Kidney epithelial cell (primary cell): ENCODE results near the gene RPS19BP1. TPM values are rescaled to one million over a fixed set of nuclear protein-coding genes. Genes with fewer than 3 reads are reported as not detected.
A peak's percentile ranks its signal among the peaks of the same experiment; 100 is the strongest.

Source experiments
- DNase-seq: peaks from one replicate; pipeline ENCODE4 v3.0.0-alpha.2; 2010; ENCODE audit warnings: low read depth
- H3K27me3 ChIP-seq: 2 replicates; pipeline ENCODE4 v1.6.0; 2011; ENCODE audit warnings: low read length; ENCODE audit not compliant: control insufficient read depth, insufficient read depth
- H3K36me3 ChIP-seq: 2 replicates; pipeline ENCODE4 v1.5.1; 2011; ENCODE audit warnings: low read length; ENCODE audit not compliant: control insufficient read depth, insufficient read depth
- H3K4me3 ChIP-seq: 2 replicates; pipeline ENCODE4 v1.5.1; 2011; ENCODE audit warnings: low read depth, mild to moderate bottlenecking, control low read depth, low read length
- total RNA-seq: library from RNA; depleted of rRNA; stranded (reverse); fragments of >200 nt; gene quantifications from 2 replicates; pipeline ENCODE4 v1.2.3, GENCODE V29; 2015
- TF ChIP-seq, protein P1 (sequence below): IDR thresholded peaks from 2 replicates; pipeline ENCODE4 v1.5.1; 2011; ENCODE audit warnings: mild to moderate bottlenecking, moderate library complexity, low read length, control low read depth, inconsistent platforms; ENCODE audit not compliant: insufficient read depth, poor library complexity, severe bottlenecking

The RPS19BP1 gene
- total RNA-seq, 1 donor from 2014 or later = 121 TPM

DNA sequence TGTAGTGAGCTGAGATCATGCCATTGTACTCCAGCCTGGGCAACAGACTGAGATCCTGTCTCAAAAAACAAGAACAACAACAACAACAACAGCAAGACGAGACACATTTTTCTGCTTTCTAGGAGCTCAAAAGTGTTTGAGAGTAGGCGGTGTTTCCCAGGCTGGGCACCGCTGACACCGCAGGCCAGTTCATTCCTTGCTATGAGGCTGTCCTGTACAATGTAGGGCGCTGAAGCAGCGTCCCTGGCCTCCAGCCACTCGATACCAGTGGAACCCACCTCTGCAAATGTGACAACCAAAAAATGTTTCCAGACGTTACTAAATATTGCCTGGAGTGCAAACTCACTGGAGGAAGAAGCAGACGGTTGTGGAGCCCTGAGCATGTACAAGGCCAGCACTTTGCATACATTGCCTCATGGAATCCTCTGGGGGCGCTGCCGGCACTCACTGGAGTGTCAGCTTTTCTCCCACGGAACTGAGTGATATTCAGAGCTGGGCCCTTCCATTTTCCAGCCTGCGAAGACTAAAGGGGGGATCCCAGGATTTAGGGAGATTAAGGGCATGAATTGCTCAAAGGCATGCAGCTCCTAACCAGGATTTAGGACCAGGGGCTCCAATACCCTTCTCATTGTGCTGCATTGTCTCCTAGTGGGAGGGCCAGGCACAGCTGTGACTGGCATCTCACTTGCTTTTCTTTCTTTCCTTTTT lies 36.3 kb downstream of the RPS19BP1 start:
- no peaks in the 10 kb centered on the region for H3K36me3 ChIP-seq
- no peak overlapping the region for H3K4me3 ChIP-seq
- peaks cover 2% of the 10 kb centered on the region for H3K27me3 ChIP-seq
- TF ChIP-seq, protein P1, sequence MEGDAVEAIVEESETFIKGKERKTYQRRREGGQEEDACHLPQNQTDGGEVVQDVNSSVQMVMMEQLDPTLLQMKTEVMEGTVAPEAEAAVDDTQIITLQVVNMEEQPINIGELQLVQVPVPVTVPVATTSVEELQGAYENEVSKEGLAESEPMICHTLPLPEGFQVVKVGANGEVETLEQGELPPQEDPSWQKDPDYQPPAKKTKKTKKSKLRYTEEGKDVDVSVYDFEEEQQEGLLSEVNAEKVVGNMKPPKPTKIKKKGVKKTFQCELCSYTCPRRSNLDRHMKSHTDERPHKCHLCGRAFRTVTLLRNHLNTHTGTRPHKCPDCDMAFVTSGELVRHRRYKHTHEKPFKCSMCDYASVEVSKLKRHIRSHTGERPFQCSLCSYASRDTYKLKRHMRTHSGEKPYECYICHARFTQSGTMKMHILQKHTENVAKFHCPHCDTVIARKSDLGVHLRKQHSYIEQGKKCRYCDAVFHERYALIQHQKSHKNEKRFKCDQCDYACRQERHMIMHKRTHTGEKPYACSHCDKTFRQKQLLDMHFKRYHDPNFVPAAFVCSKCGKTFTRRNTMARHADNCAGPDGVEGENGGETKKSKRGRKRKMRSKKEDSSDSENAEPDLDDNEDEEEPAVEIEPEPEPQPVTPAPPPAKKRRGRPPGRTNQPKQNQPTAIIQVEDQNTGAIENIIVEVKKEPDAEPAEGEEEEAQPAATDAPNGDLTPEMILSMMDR = peak; percentile 85
- no peak for DNase-seq

DNA sequence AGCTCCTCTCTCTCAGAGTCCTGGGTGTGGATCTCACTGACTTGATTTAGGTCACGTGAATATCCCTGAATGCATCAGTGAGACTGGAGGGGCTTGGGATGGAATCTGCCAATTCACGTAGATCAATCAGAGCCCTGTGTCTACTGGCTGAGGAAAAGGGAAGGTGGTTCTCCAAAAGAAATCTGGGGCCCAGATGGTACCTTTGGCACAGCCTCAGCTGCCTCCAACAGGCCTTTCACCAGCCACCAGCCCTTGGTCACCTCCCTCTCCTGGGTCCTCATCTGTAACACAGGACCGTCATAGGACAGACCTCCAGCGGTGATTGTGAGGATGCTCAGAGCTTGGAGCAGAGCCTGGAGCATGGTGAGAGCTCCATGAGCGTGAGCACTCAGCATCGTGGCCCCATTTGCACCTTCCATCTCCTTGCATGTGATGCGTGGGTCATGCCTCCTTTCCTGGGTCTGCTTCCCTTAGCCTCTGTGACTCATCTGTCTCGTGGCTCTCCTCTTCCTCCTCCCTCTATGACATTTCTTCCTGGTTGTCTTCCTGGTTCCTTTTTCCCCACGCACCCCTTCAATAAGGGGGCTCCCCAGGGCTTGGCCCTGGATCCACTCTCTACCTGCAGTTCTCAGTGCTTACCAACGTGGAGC lies 38.0 kb downstream of the RPS19BP1 start:
- TF ChIP-seq, protein P1 = no peak
- DNase-seq = no peak
- Histone ChIP-seq H3K27me3 (peaks cover 2% of the 10 kb centered on the region), H3K4me3 (no peak overlapping the region), H3K36me3 (no peaks in the 10 kb centered on the region)

DNA sequence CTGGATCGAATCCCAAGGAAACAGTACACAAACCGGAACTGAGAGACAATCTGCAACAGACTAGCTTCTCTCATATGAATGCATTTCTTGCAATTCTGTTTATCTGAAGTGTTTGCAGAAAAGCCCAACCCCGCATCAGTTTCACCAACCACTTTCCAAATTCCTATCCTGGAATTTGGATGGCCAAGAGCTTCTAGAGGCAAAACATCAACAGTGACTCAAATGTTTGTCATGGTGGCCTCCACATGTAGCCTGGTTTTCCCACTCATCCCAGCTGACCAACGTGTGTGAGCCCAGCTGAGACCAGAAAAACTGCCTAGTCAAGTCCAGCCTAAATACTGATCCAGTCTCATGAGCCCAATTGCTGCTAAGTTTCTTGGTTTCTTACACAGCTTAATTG lies 38.8 kb downstream of the RPS19BP1 start:
- Histone ChIP-seq H3K4me3 (no peak overlapping the region), H3K36me3 (no peaks in the 10 kb centered on the region), H3K27me3 (peaks cover 2% of the 10 kb centered on the region)
- TF ChIP-seq, protein P1 = no peak
- no peak for DNase-seq

DNA sequence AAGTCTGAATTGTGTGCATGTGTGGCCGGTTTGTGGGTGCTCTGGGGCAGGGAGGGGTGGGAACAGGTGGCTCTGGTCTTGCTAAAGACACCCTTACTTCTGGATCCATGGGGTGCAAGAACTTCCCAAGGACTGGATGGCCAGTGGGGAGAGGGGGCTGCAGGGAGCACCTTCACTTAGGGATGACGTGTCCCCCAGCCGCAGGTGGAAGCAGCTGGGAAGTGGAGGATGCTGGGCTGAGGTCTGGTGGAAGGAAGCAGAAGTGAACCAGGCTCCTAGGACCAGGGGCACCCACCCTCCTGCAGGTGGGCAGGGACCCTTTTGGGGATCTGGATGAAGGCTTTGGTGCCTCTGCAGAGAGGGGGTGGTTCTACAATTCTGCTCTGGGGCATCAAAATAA lies 40.4 kb downstream of the RPS19BP1 start:
- Histone ChIP-seq H3K4me3 (no peak overlapping the region), H3K36me3 (no peaks in the 10 kb centered on the region), H3K27me3 (no peaks in the 10 kb centered on the region)
- DNase-seq = no peak
- TF ChIP-seq, protein P1 = no peak

DNA sequence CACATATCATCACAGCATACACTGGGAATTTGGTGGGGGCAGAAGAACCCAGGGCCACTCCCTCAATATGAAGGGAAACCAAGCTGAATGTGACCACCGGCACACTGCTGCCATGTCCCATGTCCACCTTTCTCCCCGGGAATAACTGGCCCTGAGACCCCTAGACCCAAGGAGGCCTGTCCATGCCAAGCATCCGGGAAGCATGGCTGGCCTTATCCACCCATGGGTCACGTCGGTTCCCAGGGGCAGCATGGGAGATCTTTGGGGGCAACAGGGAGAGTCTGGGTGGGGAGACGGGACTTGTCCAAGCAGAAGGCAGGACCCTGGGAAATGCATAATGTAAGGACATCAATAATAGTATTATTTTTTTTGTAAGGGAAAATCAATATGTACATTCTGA lies 40.9 kb downstream of the RPS19BP1 start:
- TF ChIP-seq, protein P1 = no peak
- H3K27me3 ChIP-seq = no peaks in the 10 kb centered on the region
- no peaks in the 10 kb centered on the region for H3K36me3 ChIP-seq
- H3K4me3 ChIP-seq = no peak overlapping the region
- no peak for DNase-seq
